Activated CD4-positive, alpha-beta memory T cell treated with anti-CD3 and anti-CD28 coated beads, Interleukin-2, amount 10 ng/mL, durations not matched to agents 7 days and 5 days (primary cell): ENCODE data around the gene SPECC1L. TPM values are rescaled to one million over a fixed set of nuclear protein-coding genes. Genes with fewer than 3 reads are reported as not detected.
"Not testable (repeated sequence)": the region's sequence is repeated elsewhere in the genome, so short reads cannot be mapped to it uniquely, and the experiment has no call there.

Experiments used
- CTCF ChIA-PET: fragments of 350-600 bp; sonication (Branson Sonifier 250); formaldehyde crosslinking; loops from one replicate; lab custom pipeline; 2021; ENCODE audit warnings: antibody characterized with exemption, inconsistent platforms; lab: Charles Lee
- POLR2A ChIA-PET: fragments of 350-600 bp; sonication (Branson Sonifier 250); formaldehyde crosslinking; loops from one replicate; lab custom pipeline; 2021; ENCODE audit warnings: antibody characterized with exemption; lab: Charles Lee
- DNase-seq: peaks from one replicate; pipeline ENCODE4 v3.0.0-alpha.2; 2020
- H3K27ac Mint-ChIP-seq: one replicate; pipeline ENCODE4 v1.8.0; 2021; ENCODE audit warnings: mild to moderate bottlenecking, mixed read lengths
- H3K27me3 Mint-ChIP-seq: one replicate; pipeline ENCODE4 v1.8.0; 2021; ENCODE audit warnings: mixed read lengths
- H3K36me3 Mint-ChIP-seq: one replicate; pipeline ENCODE4 v1.8.0; 2021; ENCODE audit warnings: low read depth, mixed read lengths
- H3K4me1 Mint-ChIP-seq: one replicate; pipeline ENCODE4 v1.8.0; 2021; ENCODE audit warnings: mixed read lengths
- H3K4me3 Mint-ChIP-seq: one replicate; pipeline ENCODE4 v1.8.0; 2021; ENCODE audit warnings: mild to moderate bottlenecking, mixed read lengths
- H3K9me3 Mint-ChIP-seq: one replicate; pipeline ENCODE4 v1.8.0; 2021; ENCODE audit warnings: mixed read lengths
- total RNA-seq, 2 experiments: library from RNA; stranded (reverse); gene quantifications; one replicate each; pipeline ENCODE4 v1.2.3, GENCODE V29; 2021

SPECC1L gene
- total RNA-seq, 2 experiments from 2014 or later, result 33.2 to 37.9 TPM

GRCh38 chr22:24274696-24275405, 4.2 kb downstream of the SPECC1L start:
- H3K9me3 Mint-ChIP-seq, CTCF ChIA-PET, H3K27ac Mint-ChIP-seq, H3K27me3 Mint-ChIP-seq, POLR2A ChIA-PET, DNase-seq, H3K4me3 Mint-ChIP-seq: not testable (repeated sequence)
- peaks cover 12% of the 10 kb centered on the region for H3K36me3 Mint-ChIP-seq
- peaks cover 45% of the 10 kb centered on the region for H3K4me1 Mint-ChIP-seq

GRCh38 chr22:24280363-24280762, 9.7 kb downstream of the SPECC1L start:
- H3K4me1 Mint-ChIP-seq, result peaks cover 42% of the 10 kb centered on the region
- CTCF ChIA-PET, result not testable (repeated sequence)

GRCh38 chr22:24282401-24282800, 11.8 kb downstream of the SPECC1L start:
- no peak overlapping the region for H3K4me3 Mint-ChIP-seq
- peaks cover 4% of the 10 kb centered on the region for H3K27me3 Mint-ChIP-seq
- DNase-seq, result no peak
- POLR2A ChIA-PET, result interaction anchor here (0.8 kb wide), 1 partner anchor 12 kb away, joined by 4 read pairs; the partner anchor contains the start of gene SPECC1L
- no peaks in the 10 kb centered on the region for H3K9me3 Mint-ChIP-seq
- H3K27ac Mint-ChIP-seq, result no peak overlapping the region
- H3K36me3 Mint-ChIP-seq, result peaks cover 17% of the 10 kb centered on the region
- H3K4me1 Mint-ChIP-seq, result peaks cover 50% of the 10 kb centered on the region
- CTCF ChIA-PET, result no interaction called here

More at GRCh38 chr22:24280363-24280762, 9.7 kb downstream of the SPECC1L start:
- POLR2A ChIA-PET, H3K27ac Mint-ChIP-seq, H3K4me3 Mint-ChIP-seq, DNase-seq, H3K9me3 Mint-ChIP-seq, H3K27me3 Mint-ChIP-seq: not testable (repeated sequence)
- H3K36me3 Mint-ChIP-seq, result peaks cover 20% of the 10 kb centered on the region

GRCh38 chr22:24284747-24285203, 14.1 kb downstream of the SPECC1L start:
- Mint-ChIP-seq H3K4me1 (peaks cover 45% of the 10 kb centered on the region), H3K27ac (peak overlapping the region; percentile 8), H3K27me3 (peaks cover 4% of the 10 kb centered on the region), H3K9me3 (no peaks in the 10 kb centered on the region), H3K36me3 (peaks cover 17% of the 10 kb centered on the region), H3K4me3 (no peak overlapping the region)
- no peak for DNase-seq
- ChIA-PET CTCF (interaction anchor here (0.6 to 1.5 kb wide), 5 partner anchors 12 to 281 kb away, joined by 3 to 4 read pairs (median 3); no protein-coding TSS in a partner anchor), POLR2A (interaction anchor here (1.0 to 2.6 kb wide), 4 partner anchors 13 to 270 kb away, joined by 3 to 13 read pairs (median 4); partner anchors contain the start of genes GUCD1 and SPECC1L)

- DNase-seq, result no peak
- Mint-ChIP-seq H3K27me3 (peaks cover 4% of the 10 kb centered on the region), H3K4me1 (peaks cover 47% of the 10 kb centered on the region), H3K4me3 (no peak overlapping the region), H3K36me3 (peaks cover 17% of the 10 kb centered on the region), H3K27ac (no peak overlapping the region), H3K9me3 (no peaks in the 10 kb centered on the region)
- ChIA-PET CTCF (interaction anchor here (0.6 to 1.5 kb wide), 5 partner anchors 13 to 281 kb away, joined by 3 to 4 read pairs (median 3); no protein-coding TSS in a partner anchor), POLR2A (interaction anchor here (1.0 to 2.6 kb wide), 4 partner anchors 14 to 270 kb away, joined by 3 to 13 read pairs (median 4); partner anchors contain the start of genes GUCD1 and SPECC1L)
Observed at GRCh38 chr22:24285245-24285644, 14.6 kb downstream of the SPECC1L start.

GRCh38 chr22:24287212-24287611, 16.6 kb downstream of the SPECC1L start:
- POLR2A ChIA-PET, H3K27me3 Mint-ChIP-seq: not testable (repeated sequence)

GRCh38 chr22:24287801-24288200, 17.2 kb downstream of the SPECC1L start:
- H3K27me3 Mint-ChIP-seq, H3K9me3 Mint-ChIP-seq, DNase-seq, CTCF ChIA-PET, H3K4me3 Mint-ChIP-seq, H3K36me3 Mint-ChIP-seq, POLR2A ChIA-PET, H3K27ac Mint-ChIP-seq: not testable (repeated sequence)
- H3K4me1 Mint-ChIP-seq, result peaks cover 32% of the 10 kb centered on the region

More at GRCh38 chr22:24287212-24287611, 16.6 kb downstream of the SPECC1L start:
- CTCF ChIA-PET, H3K9me3 Mint-ChIP-seq, H3K27ac Mint-ChIP-seq, DNase-seq, H3K4me3 Mint-ChIP-seq: not testable (repeated sequence)
- H3K36me3 Mint-ChIP-seq, result peaks cover 14% of the 10 kb centered on the region
- H3K4me1 Mint-ChIP-seq, result peaks cover 35% of the 10 kb centered on the region

GRCh38 chr22:24289114-24289513, 18.5 kb downstream of the SPECC1L start:
- DNase-seq, result no peak
- CTCF ChIA-PET, result no interaction called here
- Mint-ChIP-seq H3K36me3 (peaks cover 3% of the 10 kb centered on the region), H3K4me1 (peaks cover 25% of the 10 kb centered on the region), H3K9me3 (no peaks in the 10 kb centered on the region), H3K27ac (no peak overlapping the region), H3K4me3 (no peak overlapping the region), H3K27me3 (peaks cover under 1% of the 10 kb centered on the region)
- POLR2A ChIA-PET, result no interaction called here

GRCh38 chr22:24289741-24290163, 19.1 kb downstream of the SPECC1L start:
- H3K27ac Mint-ChIP-seq, result no peak overlapping the region
- peaks cover 22% of the 10 kb centered on the region for H3K4me1 Mint-ChIP-seq
- peaks cover 3% of the 10 kb centered on the region for H3K36me3 Mint-ChIP-seq
- no peak overlapping the region for H3K4me3 Mint-ChIP-seq
- no peaks in the 10 kb centered on the region for H3K9me3 Mint-ChIP-seq
- no peak for DNase-seq
- no peaks in the 10 kb centered on the region for H3K27me3 Mint-ChIP-seq
- CTCF ChIA-PET, result no interaction called here
- POLR2A ChIA-PET, result no interaction called here

GRCh38 chr22:24290459-24290858, 19.8 kb downstream of the SPECC1L start:
- DNase-seq, result no peak
- H3K36me3 Mint-ChIP-seq, result peaks cover 3% of the 10 kb centered on the region
- H3K4me1 Mint-ChIP-seq, result peaks cover 15% of the 10 kb centered on the region
- CTCF ChIA-PET, result no interaction called here
- no peak overlapping the region for H3K4me3 Mint-ChIP-seq
- no peaks in the 10 kb centered on the region for H3K9me3 Mint-ChIP-seq
- POLR2A ChIA-PET, result no interaction called here
- no peak overlapping the region for H3K27ac Mint-ChIP-seq
- H3K27me3 Mint-ChIP-seq, result no peaks in the 10 kb centered on the region

GRCh38 chr22:24291515-24292201, 21.0 kb downstream of the SPECC1L start:
- ChIA-PET CTCF (no interaction called here), POLR2A (no interaction called here)
- Mint-ChIP-seq H3K27ac (no peak overlapping the region), H3K36me3 (peaks cover 3% of the 10 kb centered on the region), H3K4me3 (no peak overlapping the region), H3K4me1 (peaks cover 7% of the 10 kb centered on the region), H3K9me3 (no peaks in the 10 kb centered on the region), H3K27me3 (no peaks in the 10 kb centered on the region)
- no peak for DNase-seq

GRCh38 chr22:24292202-24292830, 21.7 kb downstream of the SPECC1L start:
- POLR2A ChIA-PET, H3K9me3 Mint-ChIP-seq, CTCF ChIA-PET, H3K4me3 Mint-ChIP-seq, H3K27ac Mint-ChIP-seq, H3K27me3 Mint-ChIP-seq, H3K36me3 Mint-ChIP-seq, H3K4me1 Mint-ChIP-seq, DNase-seq: not testable (repeated sequence)

- H3K4me1 Mint-ChIP-seq, result peaks cover 11% of the 10 kb centered on the region
- H3K27ac Mint-ChIP-seq, DNase-seq, H3K27me3 Mint-ChIP-seq, H3K9me3 Mint-ChIP-seq, H3K4me3 Mint-ChIP-seq, POLR2A ChIA-PET, CTCF ChIA-PET, H3K36me3 Mint-ChIP-seq: not testable (repeated sequence)
Observed at GRCh38 chr22:24294913-24295312, 24.3 kb downstream of the SPECC1L start.
